HG03442 (cell line): ENCODE data around the gene FAM83B.
"Not testable (repeated sequence)": the region's sequence is repeated elsewhere in the genome, so short reads cannot be mapped to it uniquely, and the experiment has no call there.

ENCODE experiments used
- ATAC-seq: cut with Tn5 transposase; IDR thresholded peaks from one replicate; pipeline ENCODE4 v1.9.1; 2021; ENCODE audit warnings: mild to moderate bottlenecking, moderate library complexity; ENCODE audit not compliant: unreplicated experiment

FAM83B gene

DNA sequence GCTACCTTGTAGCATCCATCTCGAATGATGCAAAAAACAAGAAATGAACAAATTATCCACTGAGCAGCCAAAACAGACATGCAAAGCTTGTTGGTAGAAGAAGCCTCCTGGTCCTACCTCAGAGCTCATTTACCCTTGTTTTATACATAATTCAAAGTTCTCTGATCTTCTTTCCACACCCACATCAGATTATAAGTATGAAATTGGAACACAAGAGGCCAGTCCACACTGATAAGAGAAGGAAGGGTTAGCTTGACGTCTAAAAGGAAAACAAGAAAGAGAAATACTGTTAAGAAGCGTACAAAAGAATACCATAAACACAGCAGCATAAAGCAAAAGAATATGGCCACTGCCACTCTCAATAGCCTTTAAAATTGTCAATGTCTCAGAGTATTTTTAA lies 49.7 kb downstream of the FAM83B start:
- no peak for ATAC-seq

- no peak for ATAC-seq
Observed at GRCh38 chr6:54897462-54898189, 51.1 kb downstream of the FAM83B start.

GRCh38 chr6:54898767-54899166 lies 52.2 kb downstream of the FAM83B start:
- ATAC-seq, result no peak

DNA sequence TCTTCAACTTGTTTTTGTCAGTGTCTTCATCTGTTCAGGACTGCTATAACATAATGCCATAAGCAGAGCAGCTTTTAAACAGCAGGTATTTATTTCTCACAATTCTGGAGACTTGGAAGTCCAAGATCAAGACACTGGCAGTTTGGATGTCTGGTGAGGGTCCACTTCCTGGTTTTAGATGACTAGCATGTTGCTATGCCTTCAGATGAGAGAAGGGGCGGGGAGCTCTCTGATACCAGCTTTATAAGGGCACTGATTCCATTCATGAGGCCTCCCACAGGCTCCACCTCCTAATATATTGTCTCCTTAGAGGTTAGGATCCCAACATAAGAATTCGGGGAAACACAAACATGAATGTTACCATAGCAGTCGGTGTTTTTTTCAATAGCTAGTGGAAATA lies 52.9 kb downstream of the FAM83B start:
- ATAC-seq, result no peak

DNA sequence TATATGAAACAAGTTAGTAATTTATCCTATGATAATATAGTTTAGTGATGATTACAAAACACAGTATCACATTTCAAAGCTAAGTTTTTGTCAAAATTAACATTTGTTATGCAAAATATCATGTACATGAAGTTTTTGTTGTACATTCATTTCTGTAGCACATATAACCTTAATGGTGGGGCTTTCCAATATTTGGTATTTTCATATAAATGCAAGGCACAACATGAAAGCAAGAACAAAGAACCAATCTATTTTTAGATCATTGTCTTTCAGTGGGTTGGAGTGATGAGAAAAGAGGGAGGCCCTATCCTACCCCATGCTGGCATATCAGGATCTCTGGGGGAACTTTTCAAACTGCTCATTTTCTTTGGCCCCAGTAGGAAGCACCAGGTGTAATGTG lies 53.4 kb downstream of the FAM83B start:
- ATAC-seq, result no peak

- ATAC-seq, result no peak
Observed at GRCh38 chr6:54900666-54901065, 54.1 kb downstream of the FAM83B start.

DNA sequence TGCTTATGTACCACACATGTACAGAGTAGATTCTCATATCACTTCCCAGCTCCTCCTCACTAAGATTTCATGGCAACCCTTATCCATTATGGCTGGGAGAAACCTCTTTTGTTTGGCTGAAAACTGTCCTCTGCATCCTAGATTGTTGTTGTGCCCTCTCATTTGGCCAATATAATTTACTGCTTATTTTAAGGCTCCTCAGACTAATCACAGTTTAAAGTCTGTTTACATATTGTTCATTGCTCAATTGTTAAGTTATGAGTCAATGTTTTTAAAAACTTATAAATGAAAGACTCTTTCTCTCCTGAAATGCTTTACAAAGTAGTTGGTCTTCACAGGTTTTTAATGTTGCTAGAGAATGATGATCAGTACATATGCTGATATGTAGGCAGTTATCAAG lies 57.3 kb downstream of the FAM83B start:
- ATAC-seq, result no peak

GRCh38 chr6:54907355-54907754 lies 60.8 kb downstream of the FAM83B start:
- no peak for ATAC-seq

DNA sequence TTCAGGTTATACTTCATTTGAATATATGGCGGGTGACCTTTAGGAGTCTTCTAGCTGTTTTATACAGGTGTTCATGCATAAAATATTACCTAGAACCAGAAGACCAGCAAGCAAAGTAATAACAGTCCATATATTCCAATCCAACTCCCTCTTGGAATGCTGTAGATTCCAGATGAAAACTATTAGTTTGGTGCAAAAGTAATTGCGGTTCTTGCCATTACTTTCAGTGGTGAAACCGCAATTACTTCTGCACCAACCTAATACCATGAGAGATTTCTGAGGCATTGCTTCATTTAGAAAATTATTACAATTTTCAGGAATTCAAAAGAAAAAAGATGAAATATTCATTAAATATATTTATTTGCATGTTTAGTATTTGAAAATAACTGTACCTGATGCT lies 62.6 kb downstream of the FAM83B start:
- no peak for ATAC-seq

- ATAC-seq, result no peak
Observed at GRCh38 chr6:54910431-54910884, 63.9 kb downstream of the FAM83B start.

GRCh38 chr6:54910921-54911320 lies 64.3 kb downstream of the FAM83B start:
- no peak for ATAC-seq

- ATAC-seq, result no peak
Observed at GRCh38 chr6:54913211-54913610, 66.6 kb downstream of the FAM83B start.

GRCh38 chr6:54916858-54917257 lies 70.3 kb downstream of the FAM83B start:
- ATAC-seq, result no peak

- no peak for ATAC-seq
Observed at GRCh38 chr6:54920628-54921027, 74.1 kb downstream of the FAM83B start.

GRCh38 chr6:54921891-54922290 lies 75.3 kb downstream of the FAM83B start:
- no peak for ATAC-seq

DNA sequence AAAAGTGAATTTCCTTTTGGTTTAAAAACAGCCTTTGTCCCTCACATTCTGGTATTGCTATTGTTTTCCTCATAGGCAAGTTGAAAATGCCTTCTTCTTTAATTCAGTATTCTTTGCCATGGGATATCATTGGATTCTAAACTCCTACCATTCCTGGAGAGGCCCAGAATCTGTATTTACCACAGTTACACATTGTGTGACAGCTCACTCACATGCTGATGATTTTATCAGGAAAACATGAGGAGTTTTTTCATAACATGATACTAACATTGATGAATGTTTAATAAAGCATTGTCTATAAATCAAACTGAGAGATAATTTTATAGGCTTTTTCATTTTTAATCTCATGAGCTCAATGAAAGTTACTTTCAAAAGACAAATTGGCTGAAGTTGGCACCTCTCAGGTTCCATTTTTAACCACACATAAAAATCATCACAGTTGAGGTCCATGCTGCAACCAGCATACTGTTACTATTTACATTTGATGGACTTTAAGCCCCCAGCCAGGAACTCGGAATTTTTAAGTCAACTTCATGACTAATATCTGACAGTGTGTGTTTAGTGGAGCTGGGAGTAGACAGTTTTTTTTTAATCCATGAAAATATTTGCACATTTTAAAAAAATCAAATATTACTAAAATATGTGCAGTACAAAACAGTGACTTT lies 82.8 kb downstream of the FAM83B start:
- no peak for ATAC-seq

DNA sequence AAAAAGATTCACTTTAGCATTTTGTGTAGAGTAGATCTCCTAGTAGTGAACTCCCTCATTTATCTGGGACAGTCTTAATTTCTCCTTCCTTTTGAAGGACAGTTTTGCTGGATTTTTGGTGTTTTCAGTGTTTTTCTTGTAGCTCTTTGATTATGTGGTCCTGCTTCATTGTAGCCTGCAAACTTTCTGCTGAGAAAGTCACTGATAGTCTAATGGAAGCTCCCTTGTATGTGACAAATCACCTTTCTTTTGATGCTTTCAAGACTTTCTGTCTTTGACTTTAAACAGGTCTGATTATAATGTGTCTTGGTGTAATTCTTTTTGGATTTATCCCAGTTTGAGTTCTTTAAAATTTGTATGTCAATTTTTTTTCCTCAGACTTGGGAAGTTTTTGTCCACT lies 86.1 kb downstream of the FAM83B start:
- ATAC-seq, result no peak

DNA sequence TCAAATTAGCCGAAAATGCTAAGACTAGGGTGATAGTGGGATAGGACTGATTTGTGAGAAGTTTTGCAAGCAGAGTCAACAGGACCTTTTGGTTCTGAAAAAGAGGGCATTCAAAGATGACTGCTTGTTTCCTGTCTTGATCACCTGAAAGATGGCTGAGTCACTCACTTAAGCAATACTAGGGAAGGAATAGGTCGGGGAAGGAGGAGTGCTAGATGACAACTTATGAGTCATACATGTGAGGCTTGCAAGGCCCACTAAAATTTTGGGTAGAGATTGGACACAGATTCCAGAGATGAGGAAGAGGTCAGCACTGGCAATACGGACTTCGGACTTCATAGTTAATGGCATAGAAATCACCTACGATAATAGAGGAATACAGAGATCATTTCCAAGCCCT lies 89.2 kb downstream of the FAM83B start:
- ATAC-seq, result no peak

- no peak for ATAC-seq
Observed at GRCh38 chr6:54937371-54937770, 90.8 kb downstream of the FAM83B start.

GRCh38 chr6:54957698-54958097 lies 111.1 kb downstream of the FAM83B start:
- no peak for ATAC-seq

- no peak for ATAC-seq
Observed at GRCh38 chr6:54958446-54958845, 111.9 kb downstream of the FAM83B start.

DNA sequence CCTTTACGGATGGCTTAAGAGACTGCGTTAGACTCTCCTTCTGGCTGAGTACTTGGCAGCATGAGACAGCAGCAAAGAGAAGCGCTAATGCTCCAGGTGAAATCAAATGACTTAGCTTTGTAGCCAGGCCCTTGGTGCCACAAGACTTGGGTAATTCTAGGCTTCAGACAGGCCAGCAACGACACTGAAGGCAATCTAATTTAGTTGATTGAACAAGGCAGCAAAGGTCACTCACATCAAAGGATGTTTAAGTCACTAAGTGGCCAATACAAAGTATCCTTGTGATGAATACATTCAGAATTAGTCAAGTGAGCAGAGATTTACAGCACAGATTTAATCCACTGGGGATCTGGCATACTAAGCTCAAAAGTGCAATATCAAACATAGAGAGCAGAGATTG lies 113.2 kb downstream of the FAM83B start:
- no peak for ATAC-seq

DNA sequence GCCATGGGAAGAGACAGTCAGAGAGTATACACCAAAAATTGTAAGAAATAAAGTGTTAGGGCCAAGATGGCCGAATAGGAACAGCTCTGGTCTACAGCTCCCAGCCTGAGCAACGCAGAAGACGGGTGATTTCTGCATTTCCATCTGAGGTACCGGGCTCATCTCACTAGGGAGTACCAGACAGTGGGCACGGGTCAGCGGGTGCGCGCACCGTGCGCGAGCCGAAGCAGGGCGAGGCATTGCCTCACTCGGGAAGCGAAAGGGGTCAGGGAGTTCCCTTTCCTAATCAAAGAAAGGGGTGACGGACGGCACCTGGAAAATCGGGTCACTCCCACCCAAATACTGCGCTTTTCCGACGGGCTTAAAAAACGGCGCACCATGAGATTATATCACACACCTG lies 114.8 kb downstream of the FAM83B start:
- not testable (repeated sequence) for ATAC-seq
